ENCODE results near the gene PARP8.
"Not testable (repeated sequence)": the region's sequence is repeated elsewhere in the genome, so short reads cannot be mapped to it uniquely, and the experiment has no call there.

PARP8 gene

DNA sequence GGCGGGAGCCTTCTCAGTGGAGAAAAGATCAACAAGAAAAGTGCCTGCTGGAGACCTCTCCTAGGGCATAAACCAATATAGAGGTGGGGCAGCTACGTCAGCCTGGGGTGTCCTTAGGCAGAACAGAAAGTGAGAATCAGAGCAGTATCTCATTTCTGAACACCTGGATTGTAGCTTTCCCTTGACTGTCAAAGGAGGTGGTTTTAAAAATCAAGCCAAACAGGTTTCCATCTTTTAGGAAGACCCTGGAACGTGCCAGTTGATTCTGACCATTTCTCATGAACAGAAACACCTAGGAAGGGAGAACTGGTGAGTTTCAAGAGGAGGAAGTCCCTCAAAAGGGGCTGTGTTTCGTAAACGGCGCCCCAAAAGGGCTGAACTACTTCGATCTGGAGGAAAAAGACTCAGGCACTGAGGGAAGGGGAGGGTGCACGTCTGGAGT is 655 bp upstream of the PARP8 start:
- Mint-ChIP-seq H3K4me1 (ENCODE audit: low read depth in 2 of 2) (peaks cover 34 to 51% of the 10 kb centered on the region in 2 donors), H3K36me3 (ENCODE audit: insufficient read depth) (peaks cover 52% of the 10 kb centered on the region), H3K4me3 (peak overlapping the region; percentile 92 to 99), H3K27ac (peak overlapping the region; percentile 98 to 100)
- not testable (repeated sequence) for ATAC-seq (replicated peaks); H3K9me3 Mint-ChIP-seq; H3K27me3 Mint-ChIP-seq
- DNase-seq, result peak; percentile 28 to 50 (median 38)

DNA sequence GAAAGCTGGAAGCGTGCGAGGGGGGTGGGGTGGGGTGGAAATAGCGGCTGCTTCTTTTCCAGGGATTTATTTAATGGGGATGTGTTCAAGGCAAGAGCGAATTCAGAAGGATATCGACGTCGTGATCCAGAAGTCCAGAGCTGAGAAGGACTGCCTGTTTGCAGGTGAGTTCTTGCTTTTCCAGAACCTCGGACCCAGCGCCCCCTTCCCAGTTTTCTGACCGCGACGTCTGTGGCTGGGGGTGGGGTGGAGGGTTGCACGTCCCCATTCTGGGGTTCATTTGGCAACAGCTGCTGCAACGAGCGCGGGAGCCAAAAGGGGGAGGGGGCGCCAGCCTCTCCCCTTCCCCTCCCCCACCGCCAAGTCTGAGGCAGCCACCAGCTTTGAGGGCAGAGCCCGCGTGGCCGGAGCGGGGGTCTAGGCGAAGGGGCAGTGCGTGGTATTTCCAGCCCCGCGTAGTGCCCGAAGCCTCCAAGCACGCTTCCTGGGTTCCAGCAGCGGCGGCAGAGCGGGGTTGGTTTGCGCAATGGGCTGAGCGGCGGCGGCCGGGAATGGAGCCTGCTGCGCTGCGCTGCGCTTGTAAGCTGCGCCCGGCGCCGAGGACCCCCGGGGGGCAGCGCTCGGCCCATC is 701 bp downstream of the PARP8 start:
- Mint-ChIP-seq H3K9me3 (no peaks in the 10 kb centered on the region), H3K27me3 (no peaks in the 10 kb centered on the region), H3K4me3 (peak overlapping the region; percentile 92 to 99), H3K36me3 (ENCODE audit: insufficient read depth) (peaks cover 62% of the 10 kb centered on the region), H3K4me1 (ENCODE audit: low read depth in 2 of 2) (peaks cover 43 to 60% of the 10 kb centered on the region in 2 donors), H3K27ac (peak overlapping the region; percentile 98 to 100)
- peak in 1 of 3 experiments; percentile 53 for DNase-seq
- ATAC-seq (replicated peaks), result peak; percentile 46

GRCh38 chr5:50667653-50668595 is 1.5 kb downstream of the PARP8 start:
- Mint-ChIP-seq H3K36me3 (ENCODE audit: insufficient read depth) (peaks cover 65% of the 10 kb centered on the region), H3K9me3 (no peaks in the 10 kb centered on the region), H3K27me3 (no peaks in the 10 kb centered on the region), H3K4me3 (peak overlapping the region; percentile 92 to 99), H3K27ac (peak overlapping the region; percentile 98 to 100), H3K4me1 (ENCODE audit: low read depth in 2 of 2) (peaks cover 46 to 62% of the 10 kb centered on the region in 2 donors)
- ATAC-seq (replicated peaks), result peak; percentile 66
- peak; percentile 82 to 85 (median 83) for DNase-seq

- Mint-ChIP-seq H3K4me3 (peak overlapping the region; percentile 92 to 99), H3K36me3 (ENCODE audit: insufficient read depth) (peaks cover 65% of the 10 kb centered on the region), H3K27ac (peak overlapping the region; percentile 98 to 100), H3K4me1 (ENCODE audit: low read depth in 2 of 2) (peaks cover 46 to 61% of the 10 kb centered on the region in 2 donors)
- not testable (repeated sequence) for DNase-seq; H3K9me3 Mint-ChIP-seq; ATAC-seq (replicated peaks); H3K27me3 Mint-ChIP-seq
Measured at GRCh38 chr5:50668636-50669035, 2.2 kb downstream of the PARP8 start.

DNA sequence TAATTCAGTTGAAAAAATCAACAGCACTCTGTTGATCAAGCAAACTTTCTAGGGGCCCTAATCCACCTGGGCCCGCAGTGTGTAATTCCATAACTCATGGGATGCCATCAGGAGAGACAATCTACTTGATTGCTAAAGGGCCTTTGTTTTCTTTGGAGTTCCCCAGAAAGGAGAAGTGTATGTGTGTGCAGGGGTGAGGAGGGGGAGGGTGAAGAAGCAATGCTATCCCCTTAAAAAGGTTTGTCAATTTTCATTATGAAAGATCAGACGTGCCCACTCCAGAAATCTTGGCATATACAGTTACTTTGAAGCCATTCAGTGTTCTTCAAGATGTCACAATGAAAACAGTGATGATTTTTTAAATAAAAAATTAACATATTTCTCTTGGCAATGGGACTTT is 6.2 kb downstream of the PARP8 start:
- no peaks in the 10 kb centered on the region for H3K27me3 Mint-ChIP-seq
- H3K36me3 Mint-ChIP-seq (ENCODE audit: insufficient read depth), result peaks cover 68% of the 10 kb centered on the region
- no peak for DNase-seq
- peak overlapping the region; percentile 67 to 68 for H3K4me3 Mint-ChIP-seq
- peaks cover 57 to 82% of the 10 kb centered on the region in 2 donors for H3K4me1 Mint-ChIP-seq (ENCODE audit: low read depth in 2 of 2)
- ATAC-seq (replicated peaks), result no peak
- H3K27ac Mint-ChIP-seq, result peak overlapping the region; percentile 75 to 84
- H3K9me3 Mint-ChIP-seq, result no peaks in the 10 kb centered on the region

- H3K27me3 Mint-ChIP-seq; H3K9me3 Mint-ChIP-seq; ATAC-seq (replicated peaks); DNase-seq: not testable (repeated sequence)
- peaks cover 51 to 82% of the 10 kb centered on the region in 2 donors for H3K4me1 Mint-ChIP-seq (ENCODE audit: low read depth in 2 of 2)
- peak overlapping the region; percentile 75 to 84 for H3K27ac Mint-ChIP-seq
- H3K36me3 Mint-ChIP-seq (ENCODE audit: insufficient read depth), result peaks cover 60% of the 10 kb centered on the region
- H3K4me3 Mint-ChIP-seq, result peak overlapping the region; percentile 11 to 68
Measured at GRCh38 chr5:50673444-50673843, 7.0 kb downstream of the PARP8 start.

DNA sequence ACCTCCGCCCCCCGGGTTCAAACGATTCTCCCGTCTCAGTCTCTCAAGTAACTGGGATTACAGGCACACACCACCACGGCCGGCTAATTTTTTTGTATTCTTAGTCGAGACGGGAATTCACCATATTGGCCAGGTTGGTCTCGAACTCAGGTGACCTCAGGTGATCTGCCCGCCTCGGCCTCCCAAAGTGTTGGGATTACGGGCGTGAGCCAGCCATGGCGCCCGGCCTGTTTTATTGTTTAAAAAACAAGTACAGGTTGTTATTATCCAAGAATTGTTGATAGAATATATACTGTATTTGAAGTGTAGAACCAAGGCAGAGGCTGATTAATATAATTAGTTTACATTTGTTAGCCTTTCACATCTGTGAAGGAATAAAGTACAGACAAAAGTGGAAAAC is 8.9 kb downstream of the PARP8 start:
- H3K36me3 Mint-ChIP-seq (ENCODE audit: insufficient read depth), result peaks cover 58% of the 10 kb centered on the region
- peaks cover 60 to 82% of the 10 kb centered on the region in 2 donors for H3K4me1 Mint-ChIP-seq (ENCODE audit: low read depth in 2 of 2)
- DNase-seq (no peak), ATAC-seq (replicated peaks) (no peak)
- H3K27ac Mint-ChIP-seq, result peak overlapping the region in 1 of 2 donors; percentile 75
- no peaks in the 10 kb centered on the region for H3K27me3 Mint-ChIP-seq
- H3K9me3 Mint-ChIP-seq, result no peaks in the 10 kb centered on the region
- H3K4me3 Mint-ChIP-seq, result peak overlapping the region; percentile 45 to 68

- Mint-ChIP-seq H3K4me1 (ENCODE audit: low read depth in 2 of 2) (peaks cover 54 to 74% of the 10 kb centered on the region in 2 donors), H3K36me3 (ENCODE audit: insufficient read depth) (peaks cover 44% of the 10 kb centered on the region), H3K4me3 (peak overlapping the region; percentile 60 to 61), H3K27ac (peak overlapping the region; percentile 79 to 93)
- not testable (repeated sequence) for H3K9me3 Mint-ChIP-seq; DNase-seq; H3K27me3 Mint-ChIP-seq; ATAC-seq (replicated peaks)
Measured at GRCh38 chr5:50679554-50679953, 13.1 kb downstream of the PARP8 start.

DNA sequence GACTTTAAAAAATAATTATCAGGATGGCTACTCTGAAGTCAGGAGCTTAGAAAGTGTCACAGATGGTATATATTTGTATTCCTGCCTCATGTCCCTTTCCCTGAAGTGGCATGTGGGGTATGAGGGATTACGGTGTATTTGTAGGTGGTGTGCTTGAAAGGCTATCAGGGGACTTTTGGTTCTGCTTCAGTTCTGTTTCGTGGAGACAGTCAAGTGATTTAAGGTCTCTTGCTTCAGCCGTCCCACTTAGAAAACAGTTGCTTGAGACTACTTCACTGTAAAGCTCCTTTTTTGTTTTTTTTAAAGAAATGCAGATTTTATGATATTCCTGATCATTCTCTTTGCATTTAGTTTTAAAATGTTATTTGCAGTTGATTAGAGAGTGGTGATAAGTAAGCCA is 18.3 kb downstream of the PARP8 start:
- Mint-ChIP-seq H3K27me3 (no peaks in the 10 kb centered on the region), H3K36me3 (ENCODE audit: insufficient read depth) (peaks cover 27% of the 10 kb centered on the region), H3K4me3 (peak overlapping the region in 1 of 2 donors; percentile 8), H3K9me3 (no peaks in the 10 kb centered on the region), H3K4me1 (ENCODE audit: low read depth in 2 of 2) (peaks cover 54 to 73% of the 10 kb centered on the region in 2 donors), H3K27ac (peak overlapping the region; percentile 67 to 75)
- ATAC-seq (replicated peaks) (no peak), DNase-seq (no peak)

DNA sequence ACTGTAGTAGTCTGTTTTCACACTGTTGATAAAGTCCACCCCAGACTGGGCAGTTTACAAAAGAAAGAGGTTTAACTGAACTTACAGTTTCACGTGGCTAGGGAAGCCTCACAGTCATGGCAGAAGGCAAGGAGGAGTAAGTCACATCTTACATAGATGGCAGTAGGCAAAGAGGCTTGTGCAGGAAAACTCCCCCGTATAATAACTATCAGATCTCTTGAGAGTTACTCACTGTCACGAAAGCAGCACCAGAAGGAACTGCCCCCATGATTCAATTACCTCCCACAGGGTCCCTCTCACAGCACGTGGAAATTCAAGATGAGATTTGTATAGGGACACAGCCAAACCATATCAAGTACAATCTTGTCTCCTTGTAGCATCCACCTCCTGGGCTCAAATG is 21.1 kb downstream of the PARP8 start:
- ATAC-seq (replicated peaks), result no peak
- peaks cover 0 to 1% of the 10 kb centered on the region in 2 donors for H3K9me3 Mint-ChIP-seq
- H3K36me3 Mint-ChIP-seq (ENCODE audit: insufficient read depth), result peaks cover 20% of the 10 kb centered on the region
- H3K4me3 Mint-ChIP-seq, result peak overlapping the region; percentile 22 to 43
- no peaks in the 10 kb centered on the region for H3K27me3 Mint-ChIP-seq
- H3K4me1 Mint-ChIP-seq (ENCODE audit: low read depth in 2 of 2), result peaks cover 36 to 51% of the 10 kb centered on the region in 2 donors
- peak overlapping the region; percentile 60 to 73 for H3K27ac Mint-ChIP-seq
- DNase-seq, result no peak

DNA sequence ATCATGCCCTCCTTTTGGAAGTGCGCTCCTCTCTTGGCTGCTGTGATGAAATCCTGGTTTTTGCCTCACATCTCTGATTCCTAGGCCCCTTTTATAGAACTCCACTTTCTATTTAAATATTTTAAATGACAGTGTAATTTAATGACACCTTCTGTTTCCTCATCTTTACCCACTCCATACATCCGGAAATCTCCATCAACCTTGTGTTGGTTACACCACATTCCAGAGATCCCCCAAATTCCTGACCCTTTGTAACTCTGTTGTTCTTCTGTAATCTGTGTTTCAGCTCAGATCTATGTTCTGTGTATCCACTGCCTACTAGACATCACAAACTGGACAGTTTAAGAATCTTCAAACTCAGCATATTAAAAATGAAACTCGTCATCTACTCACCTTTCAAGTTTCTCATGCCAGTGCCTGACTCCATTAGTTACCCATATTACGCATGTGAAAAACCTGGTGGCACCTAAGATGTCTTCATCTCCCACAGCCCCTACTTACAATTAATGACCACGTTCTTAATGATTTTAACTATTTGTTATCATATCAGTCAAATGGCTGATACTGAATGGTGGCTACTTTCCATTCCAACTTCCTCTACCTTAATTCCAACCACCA is 25.1 kb downstream of the PARP8 start:
- Mint-ChIP-seq H3K9me3 (peaks cover 0 to 1% of the 10 kb centered on the region in 2 donors), H3K27ac (no peak overlapping the region), H3K36me3 (ENCODE audit: insufficient read depth) (peaks cover 19% of the 10 kb centered on the region), H3K4me3 (no peak overlapping the region), H3K4me1 (ENCODE audit: low read depth in 2 of 2) (peaks cover 32 to 37% of the 10 kb centered on the region in 2 donors), H3K27me3 (no peaks in the 10 kb centered on the region)
- ATAC-seq (replicated peaks) (no peak), DNase-seq (no peak)

- Mint-ChIP-seq H3K4me1 (ENCODE audit: low read depth in 2 of 2) (peaks cover 33 to 42% of the 10 kb centered on the region in 2 donors), H3K4me3 (peak overlapping the region in 1 of 2 donors; percentile 20), H3K9me3 (peaks cover 0 to 1% of the 10 kb centered on the region in 2 donors), H3K36me3 (ENCODE audit: insufficient read depth) (peaks cover 29% of the 10 kb centered on the region), H3K27ac (peak overlapping the region; percentile 60 to 76), H3K27me3 (no peaks in the 10 kb centered on the region)
- ATAC-seq (replicated peaks) (no peak), DNase-seq (no peak)
Measured at GRCh38 chr5:50694027-50694590, 27.7 kb downstream of the PARP8 start.

DNA sequence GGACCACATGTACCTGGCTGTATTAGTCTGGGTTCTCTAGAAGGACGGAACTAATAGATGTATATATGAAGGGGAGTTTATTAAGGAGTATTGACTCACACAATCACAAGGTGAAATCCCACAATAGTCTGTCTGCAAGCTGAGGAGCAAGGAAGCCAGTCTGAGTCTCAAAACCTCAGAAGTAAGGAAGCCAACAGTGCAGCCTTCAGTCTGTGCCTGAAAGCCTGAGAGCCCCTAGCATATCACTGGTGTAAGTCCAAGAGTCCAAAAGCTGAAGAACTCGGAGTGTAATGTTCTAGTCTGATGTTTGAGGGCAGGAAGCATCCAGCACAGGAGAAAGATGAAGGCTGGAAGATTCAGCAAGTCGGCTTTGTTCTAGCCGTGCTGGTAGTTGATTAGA is 28.2 kb downstream of the PARP8 start:
- H3K36me3 Mint-ChIP-seq (ENCODE audit: insufficient read depth), result peaks cover 31% of the 10 kb centered on the region
- not testable (repeated sequence) for H3K9me3 Mint-ChIP-seq, H3K27me3 Mint-ChIP-seq, DNase-seq
- H3K27ac Mint-ChIP-seq, result peak overlapping the region; percentile 8 to 32
- H3K4me1 Mint-ChIP-seq (ENCODE audit: low read depth in 2 of 2), result peaks cover 34 to 44% of the 10 kb centered on the region in 2 donors
- H3K4me3 Mint-ChIP-seq, result peak overlapping the region; percentile 5 to 20
- ATAC-seq (replicated peaks), result peak; percentile 25
